GM18517 (cell line): ENCODE measurements around the gene ALKBH5.

Experiments used
- ATAC-seq: cut with Tn5 transposase; IDR thresholded peaks from one replicate; pipeline ENCODE4 v1.9.1; 2021; ENCODE audit warnings: mild to moderate bottlenecking, moderate library complexity; ENCODE audit not compliant: unreplicated experiment

The ALKBH5 gene

DNA sequence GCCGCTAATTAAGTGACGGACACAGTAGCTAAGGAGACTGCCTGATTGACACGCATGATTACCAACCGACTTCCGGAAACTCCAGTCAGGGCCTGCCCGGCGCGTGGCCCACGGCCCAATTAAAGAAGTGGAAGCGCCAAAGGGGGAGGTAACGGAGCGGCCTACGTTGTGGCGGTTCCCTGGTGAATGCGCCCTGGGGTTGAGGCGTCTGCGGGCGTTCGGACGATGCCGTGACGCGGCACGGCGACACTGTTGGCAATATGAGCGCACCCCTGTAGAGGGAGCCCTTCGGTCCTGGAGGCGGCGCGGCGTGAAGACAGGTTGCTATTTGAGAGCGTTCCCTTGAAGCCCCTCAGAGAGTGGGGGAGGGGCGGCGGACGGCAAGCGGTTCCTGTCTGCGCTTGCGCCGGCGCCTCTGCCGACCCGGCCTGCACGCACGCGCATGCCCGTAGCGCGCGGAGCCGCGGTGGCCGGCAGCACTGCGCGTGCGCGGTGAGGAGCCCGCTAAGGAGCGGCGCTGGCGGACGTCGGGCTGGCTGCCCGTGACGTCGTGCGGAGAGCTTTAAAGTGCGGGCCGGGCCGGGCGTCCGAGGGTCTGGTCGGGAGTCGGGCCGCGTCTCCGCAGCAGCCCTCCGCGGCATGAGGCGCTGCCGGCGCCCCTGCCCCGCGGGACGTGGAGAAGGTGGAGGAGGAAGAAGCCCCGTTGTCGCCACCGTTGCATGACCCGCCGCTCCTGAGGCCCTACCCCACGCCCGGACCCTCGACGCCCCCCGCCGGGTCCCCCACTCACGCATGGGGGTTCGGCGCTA lies at the start of gene ALKBH5:
Gene ALKBH5, plus strand, starts transcription at position 495 of the 809 bp plus-strand sequence. CDS start 416 bp downstream, outside the sequence.
- peak; percentile 85 for ATAC-seq

DNA sequence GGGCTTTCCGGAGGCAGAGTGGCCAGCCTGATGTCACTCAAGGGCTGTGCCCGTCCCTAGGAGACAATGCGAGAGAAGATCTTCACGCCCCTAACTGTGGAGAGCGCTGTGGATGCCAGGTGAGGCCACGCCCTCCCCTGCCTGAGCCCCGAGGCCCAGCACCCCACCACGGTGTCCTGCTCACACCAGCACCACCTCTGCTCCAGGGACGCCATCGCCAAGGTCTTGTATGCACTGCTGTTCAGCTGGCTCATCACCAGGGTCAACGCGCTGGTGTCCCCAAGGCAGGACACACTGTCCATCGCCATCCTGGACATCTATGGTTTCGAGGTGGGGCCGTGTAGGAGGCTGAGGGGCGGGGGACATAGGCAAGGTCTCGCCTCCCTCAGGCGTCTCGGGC lies 47.3 kb upstream of the ALKBH5 start:
- ATAC-seq: no peak

DNA sequence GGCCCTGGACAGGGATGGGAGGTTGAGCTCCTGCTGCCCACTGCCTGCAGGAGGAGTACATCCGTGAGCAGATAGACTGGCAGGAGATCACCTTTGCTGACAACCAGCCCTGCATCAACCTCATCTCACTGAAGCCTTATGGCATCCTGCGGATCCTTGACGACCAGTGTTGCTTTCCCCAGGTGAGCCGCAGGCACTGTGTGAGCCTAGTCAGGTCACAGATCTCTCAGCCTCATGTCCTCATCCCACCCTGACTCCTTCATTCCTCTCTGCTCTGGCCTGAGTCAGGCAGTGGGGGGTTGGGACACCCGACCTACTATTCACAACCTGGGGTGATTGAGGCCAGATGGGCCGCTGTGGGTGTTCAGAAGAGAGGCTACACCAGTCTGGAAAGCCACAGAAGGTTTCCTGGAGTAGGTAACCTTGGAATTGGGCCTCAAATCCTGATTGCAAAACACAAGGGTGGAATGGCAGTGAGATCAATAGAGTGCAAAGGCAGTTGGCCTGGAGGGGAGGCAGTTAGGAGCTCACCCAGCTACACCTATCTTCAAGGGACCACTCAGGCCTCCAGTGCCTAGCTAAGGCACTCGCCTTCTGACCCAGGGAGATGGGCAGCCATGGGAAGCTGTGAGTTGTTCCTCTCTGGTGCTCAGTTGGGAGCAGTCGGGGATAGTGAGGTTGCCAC lies 45.4 kb upstream of the ALKBH5 start:
- no peak for ATAC-seq

DNA sequence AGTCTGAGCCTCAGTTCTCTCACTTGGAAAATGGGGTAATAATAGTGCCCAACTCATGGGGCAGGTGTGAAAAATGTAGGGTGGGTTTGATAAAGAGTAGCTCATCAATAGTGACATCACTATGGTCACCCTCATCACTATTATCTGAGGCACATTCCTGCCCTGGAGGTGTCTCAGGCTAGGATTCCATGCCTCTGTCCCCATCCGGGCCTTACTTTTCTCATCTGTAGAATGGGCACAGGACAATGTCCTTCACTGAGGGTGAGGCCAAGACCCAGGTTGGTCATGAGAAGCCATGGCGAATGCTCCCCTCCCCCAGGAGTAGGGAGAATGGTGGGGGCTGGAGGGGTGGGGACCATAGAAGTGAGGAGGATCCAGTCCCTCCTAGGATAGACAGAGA lies 44.5 kb upstream of the ALKBH5 start:
- ATAC-seq: no peak

DNA sequence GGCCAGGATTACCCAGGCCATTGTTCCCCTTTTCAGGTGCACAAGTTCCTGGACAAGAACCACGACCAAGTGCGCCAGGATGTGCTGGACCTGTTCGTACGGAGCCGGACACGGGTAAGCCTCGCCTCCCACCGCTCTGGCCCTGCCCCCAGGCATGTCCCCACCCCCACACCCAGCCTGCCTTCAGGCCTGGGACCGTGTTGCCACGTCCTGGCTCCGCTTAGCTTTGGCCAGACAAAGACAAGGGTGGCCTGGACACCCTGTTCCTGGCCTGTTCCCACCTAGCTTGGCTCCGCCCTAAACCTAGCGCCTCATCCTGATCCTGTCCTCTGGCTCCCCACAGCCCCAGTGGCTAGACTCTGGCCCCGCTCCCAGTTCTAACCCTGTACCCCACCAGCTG lies 44.1 kb upstream of the ALKBH5 start:
- no peak for ATAC-seq

DNA sequence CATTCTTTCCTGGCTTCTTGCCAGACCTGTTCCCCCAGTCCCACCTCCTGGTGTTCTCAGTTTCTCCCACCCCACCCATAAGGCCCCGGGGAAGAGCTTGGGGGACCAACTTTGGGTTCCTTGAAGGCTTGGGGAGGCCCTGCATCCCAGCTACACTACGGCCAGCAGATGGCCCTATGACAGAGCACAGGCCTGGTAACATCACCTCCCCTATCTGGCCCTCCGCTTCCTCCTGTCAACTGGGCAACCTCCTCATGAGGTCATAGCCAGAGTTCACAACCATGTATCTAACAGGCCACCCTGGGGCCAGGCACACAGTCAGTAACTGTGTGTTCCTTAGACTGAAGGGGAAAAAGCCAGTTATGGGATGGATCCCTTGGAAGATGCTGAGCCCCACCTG lies 43.7 kb upstream of the ALKBH5 start:
- ATAC-seq: no peak

DNA sequence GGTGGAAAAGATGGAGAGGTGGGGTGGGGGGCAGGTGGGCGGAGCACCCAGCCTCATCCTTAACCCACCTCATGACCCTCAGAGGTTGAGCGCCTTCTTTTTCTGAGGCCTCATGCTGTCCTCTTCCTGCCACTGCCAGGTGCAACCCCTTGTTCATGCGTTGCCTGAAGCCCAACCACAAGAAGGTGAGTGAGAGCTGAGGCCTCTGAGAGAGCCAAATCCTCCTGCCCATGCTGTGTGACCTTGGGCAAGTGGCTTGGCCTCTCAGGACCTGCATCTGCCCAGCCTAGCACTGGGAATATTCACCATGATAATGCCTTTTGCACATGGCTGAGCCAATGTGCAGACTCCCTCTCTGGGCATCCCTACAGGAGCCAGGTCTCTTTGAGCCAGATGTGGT lies 43.0 kb upstream of the ALKBH5 start:
- no peak for ATAC-seq

DNA sequence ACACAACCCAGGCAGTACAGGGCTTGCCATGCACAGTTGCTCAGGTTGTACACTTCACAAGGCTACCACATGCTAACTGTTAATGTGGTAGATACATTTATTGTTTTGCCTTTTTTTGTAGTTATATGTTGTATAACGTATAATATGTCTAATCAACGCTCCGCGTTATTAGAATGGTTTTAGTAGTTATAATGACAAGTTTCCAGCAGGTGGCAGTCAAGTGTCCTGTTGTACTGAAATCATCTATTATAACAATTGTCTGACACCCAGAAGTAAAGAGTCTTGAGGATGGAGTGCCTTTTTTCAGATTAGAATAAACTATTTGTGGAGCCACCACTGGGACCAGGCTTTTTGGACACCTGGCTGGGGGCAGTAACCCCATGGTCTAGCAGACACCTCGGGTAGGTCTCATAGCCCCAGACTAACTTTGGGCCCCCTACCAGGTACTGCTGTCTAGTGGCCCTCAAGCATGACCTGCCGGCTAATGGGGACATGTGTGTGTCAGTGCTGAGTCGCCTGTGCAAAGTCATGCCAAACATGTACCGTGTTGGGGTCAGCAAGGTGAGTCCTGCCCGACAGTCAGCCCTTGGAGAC lies 42.3 kb upstream of the ALKBH5 start:
- no peak for ATAC-seq

DNA sequence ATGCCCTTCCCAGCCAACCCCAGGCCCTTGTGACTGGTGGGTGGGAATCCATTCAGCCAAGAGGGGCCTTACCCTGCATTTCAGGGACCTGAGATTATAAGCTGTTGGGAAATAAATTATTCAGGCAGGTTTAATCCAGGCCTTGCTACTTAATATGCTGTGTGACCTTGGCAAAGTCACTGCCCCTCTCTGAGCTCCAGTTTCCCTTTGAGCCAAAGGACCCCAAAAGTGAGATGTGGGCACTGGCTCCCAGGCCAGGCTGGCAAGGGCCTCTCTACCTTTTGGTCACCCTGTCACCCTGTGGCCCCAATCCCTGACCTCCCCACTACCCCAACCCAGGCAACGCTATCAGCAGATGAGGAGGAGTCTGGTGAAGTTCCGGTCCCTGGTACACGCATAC lies 41.2 kb upstream of the ALKBH5 start:
- no peak for ATAC-seq

DNA sequence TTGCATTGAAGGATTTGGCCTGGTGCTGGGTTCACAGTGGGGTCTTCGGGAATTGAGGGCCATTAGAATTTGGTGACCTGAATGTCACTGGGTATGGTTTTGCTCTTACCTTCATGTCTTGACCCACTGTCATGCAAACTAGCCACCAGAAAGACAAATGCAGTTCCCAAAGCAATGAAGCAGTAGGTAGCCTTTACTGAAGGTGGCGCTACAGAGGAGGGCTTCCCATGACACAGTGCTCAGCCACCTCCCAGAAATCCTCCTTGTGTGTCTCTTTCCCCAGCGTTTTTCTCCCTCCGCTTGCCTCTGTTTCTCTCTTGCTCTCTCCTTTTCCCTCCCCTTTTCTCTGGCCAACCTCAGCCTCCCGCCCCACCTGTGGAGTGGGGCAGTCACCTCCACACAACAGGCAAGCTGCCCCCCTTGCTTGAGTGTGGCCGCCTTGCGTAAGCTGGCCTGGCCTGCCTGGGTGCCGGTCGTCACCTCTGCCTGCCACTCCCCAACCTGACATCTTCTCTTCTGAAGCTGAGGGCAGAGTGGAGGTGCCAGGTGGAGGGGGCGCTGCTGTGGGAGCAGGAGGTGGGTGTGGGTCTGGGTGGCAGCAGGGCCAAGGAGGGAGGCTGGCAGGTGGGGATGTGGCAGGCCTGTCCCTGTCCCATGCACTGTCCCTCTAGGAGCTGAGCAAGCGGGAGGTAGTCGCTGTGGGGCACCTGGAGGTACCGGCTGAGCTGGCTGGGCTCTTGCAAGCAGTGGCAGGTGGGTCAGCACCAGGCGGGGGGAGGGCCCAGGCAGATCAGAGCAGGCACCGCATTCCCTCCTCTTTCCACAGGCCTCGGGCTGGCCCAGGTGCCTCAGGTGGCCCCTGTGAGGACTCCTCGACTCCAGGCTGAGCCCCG lies 40.3 kb upstream of the ALKBH5 start:
- no peak for ATAC-seq

DNA sequence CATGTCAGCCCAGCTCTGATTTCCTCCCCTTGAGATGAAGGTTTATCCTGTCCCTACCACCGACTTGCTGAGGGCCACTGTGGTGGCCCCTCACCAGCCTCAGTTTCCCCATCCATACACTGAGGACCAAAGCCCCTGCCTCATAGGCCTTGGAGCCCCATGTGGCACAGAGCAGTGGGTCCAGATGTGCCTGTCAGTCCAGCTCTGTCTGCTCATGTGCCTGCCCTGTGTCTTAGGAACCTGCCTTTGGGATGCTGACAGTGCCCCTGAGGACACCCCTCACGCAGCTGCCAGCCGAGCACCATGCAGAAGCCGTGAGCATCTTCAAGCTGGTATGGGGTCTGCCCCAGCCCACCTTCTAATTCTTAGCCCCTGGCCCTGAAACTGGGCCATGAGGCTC lies 39.4 kb upstream of the ALKBH5 start:
- no peak for ATAC-seq

DNA sequence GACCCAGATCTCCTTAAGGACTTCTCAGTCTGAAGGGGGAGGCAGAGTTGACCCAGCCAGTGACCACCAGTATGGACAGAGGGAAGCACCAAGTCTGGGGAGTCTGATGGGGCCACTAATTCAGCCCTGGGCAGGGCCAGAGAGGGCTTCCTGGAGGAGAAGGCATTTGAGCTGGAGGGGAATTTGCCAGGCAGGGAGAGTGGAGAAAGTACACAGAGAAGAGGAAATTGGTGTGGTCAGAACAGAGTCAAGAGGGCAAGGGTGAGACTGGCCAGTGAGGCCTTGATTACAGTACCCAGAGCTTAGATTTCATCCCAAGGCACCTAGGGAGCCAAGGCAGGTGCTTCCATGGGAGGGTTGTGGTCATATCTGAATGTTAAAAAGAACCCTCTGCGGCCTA lies 38.8 kb upstream of the ALKBH5 start:
- no peak for ATAC-seq

DNA sequence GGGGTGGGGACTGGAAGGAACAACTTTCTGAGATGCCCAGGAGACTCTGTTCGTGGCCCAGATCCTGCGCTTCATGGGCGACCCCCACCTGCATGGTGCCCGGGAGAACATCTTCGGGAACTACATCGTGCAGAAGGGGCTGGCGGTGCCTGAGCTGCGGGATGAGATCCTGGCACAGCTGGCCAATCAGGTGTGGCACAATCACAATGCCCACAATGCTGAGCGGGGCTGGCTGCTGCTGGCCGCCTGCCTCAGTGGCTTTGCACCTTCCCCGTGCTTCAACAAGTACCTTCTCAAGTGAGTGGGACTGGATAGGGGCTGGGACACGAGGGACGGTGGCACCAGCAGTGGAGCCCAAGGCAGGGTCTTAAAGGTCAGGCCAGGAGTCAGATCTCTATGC lies 37.8 kb upstream of the ALKBH5 start:
- ATAC-seq: no peak

DNA sequence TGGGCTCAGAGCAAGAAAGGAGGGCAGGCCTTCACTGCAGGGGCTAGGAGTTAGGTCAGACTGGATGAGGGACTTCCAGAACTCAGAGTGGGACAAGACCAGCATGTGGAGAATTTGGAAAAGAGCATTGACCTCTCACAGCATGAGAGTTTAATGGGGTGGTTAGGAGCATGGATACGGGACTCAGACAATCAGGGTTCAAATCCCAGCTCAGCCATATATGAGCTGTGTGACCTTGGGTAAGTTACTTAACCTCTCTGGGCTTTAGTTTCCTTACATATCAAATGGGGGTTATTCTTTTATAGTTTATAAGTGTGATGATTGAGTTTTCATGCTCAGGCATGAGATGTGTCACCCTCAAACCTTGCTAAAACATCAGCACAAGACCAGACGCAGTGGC lies 37.4 kb upstream of the ALKBH5 start:
- no peak for ATAC-seq

DNA sequence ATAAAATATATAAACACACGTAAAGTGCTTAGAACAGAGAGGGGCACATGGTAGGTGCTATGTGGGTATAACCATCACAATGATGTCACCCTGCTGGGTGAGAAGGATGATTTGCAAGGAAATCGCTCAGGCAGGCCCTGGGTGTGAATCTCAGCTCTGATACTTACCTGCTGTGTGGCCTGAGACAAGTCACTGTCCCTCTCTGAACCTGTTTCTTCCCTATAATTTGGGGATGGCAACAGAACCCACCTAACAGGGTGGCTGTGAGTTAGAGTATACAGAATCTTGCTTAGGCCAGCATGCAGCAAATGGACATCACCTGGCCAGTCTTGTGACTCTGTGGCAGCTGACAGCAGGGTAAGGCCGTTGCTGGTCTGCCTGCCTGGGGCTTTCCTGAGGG lies 36.6 kb upstream of the ALKBH5 start:
- ATAC-seq: no peak

DNA sequence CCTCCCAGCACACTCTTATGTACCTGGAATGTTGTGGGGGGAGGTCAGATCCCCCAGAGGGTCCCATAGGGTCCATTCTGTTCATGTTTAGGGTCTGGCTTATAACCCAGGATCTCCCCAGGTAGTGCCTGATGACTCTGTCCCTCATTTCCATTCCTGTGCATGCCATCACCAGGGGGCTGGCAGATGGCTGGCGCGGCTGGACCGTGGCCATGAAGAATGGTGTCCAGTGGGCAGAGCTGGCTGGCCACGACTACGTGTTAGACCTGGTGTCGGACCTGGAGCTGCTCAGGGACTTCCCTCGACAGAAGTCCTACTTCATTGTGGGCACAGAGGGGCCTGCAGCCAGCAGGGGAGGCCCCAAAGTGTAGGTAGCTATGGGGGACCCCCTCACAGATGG lies 35.0 kb upstream of the ALKBH5 start:
- no peak for ATAC-seq

DNA sequence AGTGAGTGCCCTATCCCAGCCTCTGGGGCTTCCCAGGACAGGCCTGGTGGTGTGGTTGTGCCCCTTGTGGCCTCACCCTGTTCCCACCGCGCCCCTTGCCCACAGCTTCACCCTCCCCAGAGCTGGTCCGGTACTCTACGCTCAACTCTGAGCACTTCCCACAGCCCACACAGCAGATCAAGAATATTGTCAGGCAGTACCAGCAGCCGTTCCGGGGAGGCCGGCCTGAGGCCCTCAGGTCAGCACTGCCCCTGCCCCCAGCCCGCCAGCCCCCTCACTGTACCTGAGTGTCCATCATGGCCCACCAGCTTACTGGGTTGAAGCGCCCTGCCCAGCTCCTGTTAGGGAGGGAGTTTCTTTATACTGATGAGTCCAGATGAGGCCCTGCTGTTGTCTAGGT lies 32.3 kb upstream of the ALKBH5 start:
- ATAC-seq: no peak

DNA sequence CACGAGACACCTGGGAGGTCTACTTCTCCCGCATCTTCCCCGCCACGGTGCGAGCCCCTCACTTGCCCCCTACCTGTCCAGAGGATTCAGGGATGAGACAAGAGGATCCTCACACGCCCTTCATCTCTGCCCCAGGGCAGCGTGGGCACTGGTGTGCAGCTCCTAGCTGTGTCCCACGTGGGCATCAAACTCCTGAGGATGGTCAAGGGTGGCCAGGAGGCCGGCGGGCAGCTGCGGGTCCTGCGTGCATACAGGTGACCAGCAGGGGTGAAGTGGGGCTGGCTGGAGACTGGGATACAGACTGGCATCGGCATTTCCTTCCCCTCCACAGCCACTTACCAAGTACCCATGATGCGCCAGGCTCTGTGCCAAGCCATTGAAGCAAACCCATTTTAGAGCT lies 28.4 kb upstream of the ALKBH5 start:
- ATAC-seq: no peak

DNA sequence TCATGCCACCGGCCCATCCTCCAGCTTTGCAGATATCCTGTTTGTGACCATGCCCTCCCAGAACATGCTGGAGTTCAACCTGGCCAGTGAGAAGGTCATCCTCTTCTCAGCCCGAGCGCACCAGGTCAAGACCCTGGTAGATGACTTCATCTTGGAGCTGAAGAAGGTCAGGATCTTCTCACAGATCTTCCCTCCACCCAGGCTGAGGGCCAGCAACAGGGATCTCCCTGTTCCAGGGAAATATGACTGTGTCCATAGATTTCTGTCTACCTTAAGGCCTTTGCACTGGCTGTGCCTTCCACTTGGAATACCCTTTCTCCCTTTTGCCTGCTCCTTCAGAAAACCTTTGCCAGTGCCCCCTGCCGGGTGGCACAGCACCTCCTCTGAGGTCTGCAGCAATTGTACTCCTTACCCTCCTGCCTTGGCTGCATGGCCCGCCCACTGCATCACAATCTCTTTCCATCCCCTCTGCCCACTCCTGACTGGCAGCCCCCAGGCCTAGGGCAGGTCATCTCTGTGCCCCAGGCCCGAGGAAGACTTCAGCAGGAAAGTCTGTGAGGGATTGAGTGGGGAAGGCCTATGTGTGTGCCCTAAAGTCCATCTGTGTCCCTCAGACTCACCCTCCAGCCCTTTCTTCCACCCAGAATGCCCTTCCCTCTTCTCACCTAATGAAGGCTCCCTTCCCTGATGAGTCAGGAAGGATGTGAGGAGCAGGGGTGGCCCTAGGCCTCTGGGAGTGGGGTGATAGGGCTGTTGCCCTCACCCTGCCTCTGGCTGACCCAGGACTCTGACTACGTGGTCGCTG lies 27.3 kb upstream of the ALKBH5 start:
- no peak for ATAC-seq

DNA sequence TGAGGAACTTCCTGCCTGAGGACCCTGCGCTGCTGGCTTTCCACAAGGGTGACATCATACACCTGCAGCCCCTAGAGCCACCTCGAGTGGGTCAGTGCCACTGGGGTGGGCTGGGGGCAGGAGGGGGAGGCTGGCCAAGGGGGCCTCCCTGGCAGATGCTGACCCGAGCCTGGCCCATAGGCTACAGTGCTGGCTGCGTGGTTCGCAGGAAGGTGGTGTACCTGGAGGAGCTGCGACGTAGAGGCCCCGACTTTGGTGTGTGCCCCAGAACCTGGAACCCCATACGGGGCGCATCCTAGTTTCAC lies 26.7 kb upstream of the ALKBH5 start:
- no peak for ATAC-seq
